ENCODE data around the gene FAM111B.
A peak's percentile ranks its signal among the peaks of the same experiment; 100 is the strongest.
"Not testable (repeated sequence)": the region's sequence is repeated elsewhere in the genome, so short reads cannot be mapped to it uniquely, and the experiment has no call there.

The FAM111B gene

GRCh38 chr11:59119826-59120225, 12.8 kb downstream of the FAM111B start:
- no peak for DNase-seq (ENCODE audit: low spot score)
- in situ Hi-C loops (cut with MboI; ENCODE audit: low sequenced_read_pairs, unreplicated experiment), result no loop called here
- TF ChIP-seq CTCF (IDR thresholded peaks at IDR 0.05; ENCODE audit: borderline replicate concordance, control extremely low read depth, extremely low read depth, insufficient read depth, missing control alignments), result no peak

DNA sequence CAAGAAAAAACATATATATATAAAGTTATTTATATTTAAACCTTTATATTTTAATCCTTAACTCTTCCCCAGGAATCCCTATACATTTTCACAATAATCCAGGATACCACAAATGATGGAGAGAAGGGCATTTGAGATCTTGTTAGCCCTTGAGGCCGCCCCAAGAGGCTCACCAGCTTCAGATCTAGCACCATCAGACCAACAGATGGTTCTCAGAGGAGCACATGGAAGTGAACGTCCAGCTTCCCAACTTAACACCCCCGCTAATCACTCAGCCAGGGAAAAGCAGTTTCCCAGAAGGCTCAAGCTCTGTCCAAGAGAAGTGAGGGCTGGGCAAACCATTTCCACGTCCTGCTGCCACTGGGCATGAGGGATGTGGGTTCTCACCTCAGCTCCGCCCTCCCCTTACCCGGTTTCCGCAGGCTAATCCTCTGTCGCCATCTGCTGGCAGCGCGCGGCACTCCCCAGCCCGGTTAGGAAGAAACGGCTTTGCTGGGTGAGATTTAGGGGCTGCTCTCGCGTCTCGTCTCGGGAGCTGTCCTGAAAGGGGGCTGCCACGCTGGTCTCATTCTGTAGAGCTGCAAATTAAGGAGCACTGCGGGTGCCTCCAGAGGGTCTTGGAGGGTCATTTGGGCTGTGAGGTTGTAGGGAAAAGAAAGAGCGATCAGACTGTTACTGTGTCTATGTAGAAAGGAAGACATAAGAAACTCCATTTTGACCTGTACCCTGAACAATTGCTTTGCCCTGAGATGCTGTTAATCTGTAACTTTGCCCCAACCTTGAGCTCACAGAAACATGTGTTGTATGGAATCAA, 28.8 kb downstream of the FAM111B start:
- in situ Hi-C loops (cut with MboI; ENCODE audit: low sequenced_read_pairs, unreplicated experiment), result no loop called here
- TF ChIP-seq CTCF (IDR thresholded peaks at IDR 0.05; ENCODE audit: borderline replicate concordance, control extremely low read depth, extremely low read depth, insufficient read depth, missing control alignments), result peak; percentile 98
- peak; percentile 79 for DNase-seq (ENCODE audit: low spot score)

DNA sequence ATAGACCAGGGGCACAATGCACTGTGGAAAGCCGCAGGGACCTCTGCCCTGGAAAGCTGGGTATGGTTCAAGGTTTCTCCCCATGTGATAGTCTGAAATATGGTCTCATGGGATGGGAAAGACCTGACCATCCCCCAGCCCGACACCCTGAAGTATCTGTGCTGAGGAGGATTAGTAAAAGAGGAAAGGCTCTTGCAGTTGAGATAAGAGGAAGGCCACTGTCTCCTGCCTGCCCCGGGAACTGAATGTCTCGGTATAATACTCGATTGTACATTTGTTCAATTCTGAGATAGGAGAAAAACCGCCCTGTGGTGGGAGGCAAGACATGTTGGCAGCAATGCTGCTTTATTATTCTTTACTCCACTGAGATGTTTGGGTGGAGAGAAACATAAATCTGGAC, 29.5 kb downstream of the FAM111B start:
- DNase-seq (ENCODE audit: low spot score); in situ Hi-C loops (cut with MboI; ENCODE audit: low sequenced_read_pairs, unreplicated experiment): not testable (repeated sequence)

DNA sequence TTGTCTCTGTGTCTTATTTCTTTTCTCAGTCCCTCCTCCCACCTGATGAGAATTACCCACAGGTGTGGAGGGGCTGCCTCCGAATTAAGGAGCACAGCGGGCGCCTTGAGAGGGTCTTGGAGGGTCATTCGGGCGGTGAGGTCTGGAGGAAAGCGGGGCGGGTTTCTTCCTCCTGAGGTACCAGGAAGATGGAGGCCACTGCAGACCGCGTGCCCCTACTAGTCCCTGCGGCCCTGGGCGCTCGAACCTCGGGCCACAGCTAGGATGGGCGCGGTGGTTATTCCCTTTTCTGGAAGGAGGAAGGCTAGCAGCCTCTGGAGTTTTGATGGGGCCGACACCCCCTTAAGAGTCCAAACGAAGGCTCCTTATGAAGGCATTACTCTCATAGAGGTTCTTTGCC, 30.2 kb downstream of the FAM111B start:
- in situ Hi-C loops (cut with MboI; ENCODE audit: low sequenced_read_pairs, unreplicated experiment), result no loop called here
- no peak for TF ChIP-seq CTCF (IDR thresholded peaks at IDR 0.05; ENCODE audit: borderline replicate concordance, control extremely low read depth, extremely low read depth, insufficient read depth, missing control alignments)
- no peak for DNase-seq (ENCODE audit: low spot score)

DNA sequence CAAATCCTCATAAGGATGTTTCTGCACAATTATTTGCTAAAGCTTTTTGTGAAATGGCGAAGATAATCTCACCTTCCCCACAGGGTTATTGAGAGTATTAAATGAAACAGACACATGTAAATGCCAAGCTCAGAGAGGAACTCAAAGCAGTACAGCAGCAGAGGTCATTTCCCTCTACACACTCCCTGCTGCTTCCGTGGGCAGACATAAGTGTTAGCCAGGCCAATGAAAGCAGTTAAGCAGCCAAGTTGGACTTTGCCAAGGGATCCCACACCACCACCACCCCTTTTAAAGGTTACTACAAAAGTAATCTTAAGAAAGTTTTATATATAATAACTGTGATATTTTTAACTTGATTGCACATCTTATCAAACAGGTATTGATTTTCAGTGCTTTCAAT, 31.6 kb downstream of the FAM111B start:
- TF ChIP-seq CTCF (IDR thresholded peaks at IDR 0.05; ENCODE audit: borderline replicate concordance, control extremely low read depth, extremely low read depth, insufficient read depth, missing control alignments), result no peak
- in situ Hi-C loops (cut with MboI; ENCODE audit: low sequenced_read_pairs, unreplicated experiment), result no loop called here
- DNase-seq (ENCODE audit: low spot score), result no peak

- no peak for TF ChIP-seq CTCF (IDR thresholded peaks at IDR 0.05; ENCODE audit: borderline replicate concordance, control extremely low read depth, extremely low read depth, insufficient read depth, missing control alignments)
- in situ Hi-C loops (cut with MboI; ENCODE audit: low sequenced_read_pairs, unreplicated experiment), result no loop called here
- no peak for DNase-seq (ENCODE audit: low spot score)
These were observed 34.2 kb downstream of the FAM111B start for GRCh38 chr11:59141191-59141590.

DNA sequence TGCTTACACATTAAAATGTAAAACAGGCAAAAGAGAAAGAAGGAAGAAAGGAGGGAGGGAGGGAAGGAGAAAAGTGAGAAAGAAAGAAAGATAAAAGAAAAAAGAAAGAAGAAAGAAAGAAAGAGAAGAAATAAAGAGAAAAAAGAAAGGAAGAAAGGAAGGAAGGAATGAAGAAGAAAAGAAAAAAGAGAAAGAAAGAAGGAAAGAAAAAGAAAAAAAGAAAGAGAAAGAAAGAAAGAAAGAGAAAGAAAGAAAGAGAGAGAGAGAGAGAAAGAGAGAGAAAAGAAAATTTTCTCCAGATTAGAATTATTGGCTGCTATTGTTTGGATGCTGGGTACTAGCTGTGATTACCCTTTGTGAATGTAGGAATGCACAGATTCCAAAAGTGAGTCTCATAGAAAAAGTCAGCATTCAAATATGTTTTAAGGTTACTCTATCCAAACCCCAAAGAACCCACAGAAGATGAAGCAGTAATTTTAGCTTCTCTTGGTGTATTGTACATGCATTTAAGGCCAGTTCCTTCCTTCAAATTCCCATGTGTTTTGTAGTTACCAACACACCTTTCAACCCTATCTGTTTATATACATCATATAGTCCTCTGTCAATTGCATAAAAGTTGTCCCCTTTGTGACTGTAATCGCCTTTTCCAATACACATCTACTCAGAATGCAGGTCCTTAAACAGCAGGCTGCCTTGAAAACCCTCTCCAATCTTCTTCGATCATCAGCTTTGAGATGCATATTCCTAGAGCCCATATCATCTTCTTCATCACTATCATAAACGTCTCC, 34.8 kb downstream of the FAM111B start:
- no peak for DNase-seq (ENCODE audit: low spot score)
- in situ Hi-C loops (cut with MboI; ENCODE audit: low sequenced_read_pairs, unreplicated experiment), result no loop called here

More for the DNA sequence above, 34.8 kb downstream of the FAM111B start:
- TF ChIP-seq CTCF (IDR thresholded peaks at IDR 0.05; ENCODE audit: borderline replicate concordance, control extremely low read depth, extremely low read depth, insufficient read depth, missing control alignments), result no peak
